Spinal cord (tissue), 10 donors: Measurements from ENCODE around the gene FEZ2. TPM values are rescaled to one million over a fixed set of nuclear protein-coding genes. Genes with fewer than 3 reads are reported as not detected.

Experiments
- DNase-seq, 6 donors: peaks; one replicate each; pipeline versions ENCODE4 v3.0.0 to v3.0.0-alpha.2; 2013 to 2015; ENCODE audit warnings: low spot score in 6 of 6, low read depth in 4 of 6
- H3K27ac ChIP-seq: one replicate; pipeline ENCODE4 v1.5.1; 2013; ENCODE audit warnings: low read depth, low read length, control low read depth
- H3K27me3 ChIP-seq: one replicate; pipeline ENCODE4 v1.6.1; 2013; ENCODE audit warnings: low read length; ENCODE audit not compliant: control insufficient read depth, insufficient read depth
- H3K36me3 ChIP-seq: one replicate; pipeline ENCODE4 v1.6.1; 2013; ENCODE audit warnings: low read length; ENCODE audit not compliant: control insufficient read depth, insufficient read depth
- H3K4me1 ChIP-seq: one replicate; pipeline ENCODE4 v1.6.1; 2013; ENCODE audit warnings: low read length; ENCODE audit not compliant: control insufficient read depth, insufficient read depth
- H3K4me3 ChIP-seq: one replicate; pipeline ENCODE4 v1.5.1; 2013; ENCODE audit warnings: low read depth, low read length, control low read depth
- H3K9me3 ChIP-seq: one replicate; pipeline ENCODE4 v1.6.1; 2013; ENCODE audit warnings: low read length; ENCODE audit not compliant: control insufficient read depth, insufficient read depth
- WGBS: methylation state at CpG from one replicate; pipeline ENCODE4 v1.1.5; 2013; ENCODE audit warnings: missing lambda C conversion rate; ENCODE audit not compliant: insufficient coverage; 5-methylcytosine and 5-hydroxymethylcytosine counted together
- polyA plus RNA-seq, 2 donors: library from polyadenylated mRNA; unstranded; fragments of 120-200 nt; gene quantifications; one replicate each; pipeline ENCODE4 v1.2.1, GENCODE V29; 2013; ENCODE audit not compliant: insufficient read length in 2 of 2
- total RNA-seq, 2 donors: library from RNA; depleted of rRNA in 1 of 2; stranded (reverse); fragments of 120-200 nt in 1 of 2; fragments of >200 nt in 1 of 2; gene quantifications; one replicate each; pipeline versions ENCODE4 v1.2.3 to v1.2.4, GENCODE V29; 2013 to 2014
- donor health status: healthy.

Gene FEZ2
- total and polyA plus RNA-seq, 4 donors = 79.6 to 133 (median 110) TPM

DNA sequence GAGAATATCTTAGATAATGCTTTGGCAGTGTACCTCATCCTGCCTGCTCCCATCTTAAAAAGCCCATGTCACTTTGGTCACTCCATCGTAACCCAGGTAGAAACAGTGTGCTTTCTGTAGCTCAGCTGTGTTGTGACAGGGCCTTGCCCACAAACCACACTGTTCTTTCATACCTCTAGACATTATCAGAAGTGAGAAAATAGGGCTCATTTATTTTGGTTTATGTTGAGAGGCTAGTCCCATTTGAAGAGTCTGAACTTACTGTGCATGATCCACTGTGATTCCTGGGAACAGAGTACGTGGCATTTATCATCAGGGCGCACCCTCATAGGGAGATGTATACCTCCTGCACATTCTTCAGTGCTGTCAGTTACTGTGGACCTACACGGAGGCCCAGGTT, 69.7 kb downstream of the FEZ2 start:
- H3K4me1 ChIP-seq = no peaks in the 10 kb centered on the region
- DNase-seq = no peak
- H3K9me3 ChIP-seq = no peaks in the 10 kb centered on the region
- H3K27me3 ChIP-seq = no peaks in the 10 kb centered on the region
- no peaks in the 10 kb centered on the region for H3K36me3 ChIP-seq
- 70% methylated on average over 2 of the region's 4 CpGs for WGBS
- no peak overlapping the region for H3K4me3 ChIP-seq
- H3K27ac ChIP-seq = no peak overlapping the region

DNA sequence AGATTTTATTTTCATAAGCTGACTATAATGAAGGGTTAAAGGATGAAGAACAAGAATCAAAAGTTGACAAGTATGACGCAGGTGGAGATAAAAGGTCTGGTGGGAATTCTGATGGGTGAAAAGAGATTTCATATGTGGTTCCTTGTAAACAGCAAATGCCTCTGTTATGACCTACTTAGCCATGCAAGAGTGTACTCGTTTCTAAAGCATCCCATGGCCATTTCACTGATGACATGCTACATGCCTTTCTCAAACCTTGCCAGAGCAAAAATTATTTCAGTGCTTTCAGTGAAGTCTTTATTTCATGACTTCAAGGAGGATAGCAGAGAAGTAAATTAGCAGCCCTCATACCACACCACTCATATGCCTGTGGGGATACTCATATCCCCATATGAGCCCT, 71.7 kb downstream of the FEZ2 start:
- no peaks in the 10 kb centered on the region for H3K27me3 ChIP-seq
- DNase-seq = no peak
- H3K4me3 ChIP-seq = no peak overlapping the region
- 50% methylated on average over 1 of the region's 2 CpGs for WGBS
- no peak overlapping the region for H3K27ac ChIP-seq
- H3K9me3 ChIP-seq = no peaks in the 10 kb centered on the region
- no peaks in the 10 kb centered on the region for H3K4me1 ChIP-seq
- H3K36me3 ChIP-seq = no peaks in the 10 kb centered on the region

DNA sequence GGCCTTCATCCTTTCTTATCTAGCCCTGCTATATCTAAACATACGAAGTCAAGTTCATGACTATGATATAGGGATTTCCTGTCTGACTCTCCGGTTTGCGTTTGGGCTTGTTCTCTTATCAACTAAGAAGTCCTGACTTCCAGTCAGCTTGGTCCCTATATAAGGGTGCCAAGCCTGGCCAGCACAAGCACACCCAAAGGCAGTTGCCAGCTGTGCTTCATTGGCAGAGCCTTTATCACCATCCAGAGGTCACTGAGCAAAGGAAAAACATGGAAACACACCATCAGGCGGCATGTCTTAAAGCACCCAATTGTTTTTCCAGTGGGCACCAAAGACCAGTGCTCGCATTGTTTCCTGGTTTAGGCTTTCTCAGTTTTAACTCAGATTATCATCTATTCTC, 72.7 kb downstream of the FEZ2 start:
- no peak for DNase-seq
- Histone ChIP-seq H3K9me3 (no peaks in the 10 kb centered on the region), H3K4me1 (no peaks in the 10 kb centered on the region), H3K27ac (no peak overlapping the region), H3K36me3 (no peaks in the 10 kb centered on the region), H3K27me3 (no peaks in the 10 kb centered on the region), H3K4me3 (no peak overlapping the region)
- WGBS = 91% methylated on average over 4 of the region's 5 CpGs

DNA sequence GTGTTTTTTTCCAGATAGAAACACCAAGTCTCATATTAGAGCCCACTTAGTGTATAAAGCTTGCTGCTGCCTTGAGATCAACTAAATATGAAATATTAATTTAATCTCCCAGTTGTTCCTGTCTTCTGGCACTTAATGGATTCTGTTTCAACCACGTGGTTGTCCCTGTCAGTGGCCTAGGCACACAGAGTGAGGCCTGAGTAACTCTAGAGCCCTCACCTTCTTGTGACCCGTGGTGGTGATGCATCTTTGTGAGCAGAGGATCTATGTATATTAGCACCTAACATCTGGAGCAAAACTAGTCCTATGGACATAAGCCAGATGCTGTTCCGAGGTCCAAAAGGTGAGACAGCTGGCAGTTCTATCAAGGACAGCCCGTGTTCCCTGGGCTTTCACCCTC, 74.8 kb downstream of the FEZ2 start:
- Histone ChIP-seq H3K36me3 (peaks cover 3% of the 10 kb centered on the region), H3K27ac (no peak overlapping the region), H3K4me3 (no peak overlapping the region), H3K4me1 (no peaks in the 10 kb centered on the region), H3K9me3 (no peaks in the 10 kb centered on the region), H3K27me3 (no peaks in the 10 kb centered on the region)
- no peak for DNase-seq
- 83% methylated on average over 3 of the region's 4 CpGs for WGBS

DNA sequence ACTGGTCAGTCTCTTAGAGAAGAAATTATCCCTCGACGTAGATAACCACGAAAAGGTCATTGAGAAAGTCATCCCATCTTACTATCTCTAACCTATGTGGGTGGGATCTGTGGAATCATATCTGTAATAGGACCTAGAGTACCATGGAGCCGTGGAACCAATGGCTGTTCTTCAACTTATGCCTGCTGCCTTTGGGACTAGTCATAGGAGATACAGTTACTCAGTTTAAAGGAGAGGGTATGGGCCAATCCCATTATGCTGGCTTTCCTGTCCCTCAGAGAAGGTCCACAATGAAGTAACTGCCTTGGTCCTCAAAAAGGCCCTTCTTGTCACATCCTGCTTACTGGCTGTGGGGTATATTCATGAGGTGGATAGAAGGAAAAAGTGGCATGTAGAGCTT, 77.5 kb downstream of the FEZ2 start:
- H3K4me1 ChIP-seq = no peaks in the 10 kb centered on the region
- no peak overlapping the region for H3K27ac ChIP-seq
- no peaks in the 10 kb centered on the region for H3K9me3 ChIP-seq
- no peaks in the 10 kb centered on the region for H3K27me3 ChIP-seq
- no peak for DNase-seq
- WGBS = no CpG with 5 or more reads among the region's 4 CpGs
- peaks cover 7% of the 10 kb centered on the region for H3K36me3 ChIP-seq
- no peak overlapping the region for H3K4me3 ChIP-seq

DNA sequence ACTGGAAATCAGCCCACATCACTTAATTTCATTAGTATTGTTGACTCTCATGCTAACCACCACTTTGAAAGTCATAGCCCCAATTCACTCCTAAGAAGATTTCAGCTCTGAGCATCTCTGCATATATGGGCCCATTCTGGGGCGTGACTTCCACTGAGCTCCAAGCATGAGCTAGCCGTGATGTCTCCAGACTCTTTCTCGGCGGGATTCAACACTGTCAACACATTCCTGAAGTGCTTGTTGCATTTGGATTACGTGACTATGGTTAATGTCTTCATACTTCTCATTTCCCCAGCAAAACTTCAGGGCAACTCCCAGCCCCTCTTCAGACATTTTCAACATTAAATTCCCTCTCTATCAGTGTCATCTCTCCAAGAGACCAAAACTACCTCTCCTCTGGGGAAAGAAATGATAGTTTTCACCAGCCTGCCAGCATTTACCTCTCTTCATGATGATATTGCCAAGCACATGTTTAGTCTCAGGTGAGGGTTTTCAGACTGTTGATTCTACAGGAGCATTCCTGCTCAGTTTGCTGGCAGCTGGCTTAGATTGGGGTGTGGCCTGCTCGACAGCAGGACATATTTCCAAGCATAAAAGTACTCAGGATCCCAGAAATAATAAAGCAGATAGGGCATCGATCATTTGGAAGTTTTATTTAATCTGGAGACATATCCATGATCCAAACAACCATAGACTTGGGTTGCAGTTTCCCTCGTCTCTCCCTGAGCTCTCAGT, 81.7 kb downstream of the FEZ2 start:
- Histone ChIP-seq H3K4me3 (no peak overlapping the region), H3K27me3 (no peaks in the 10 kb centered on the region), H3K9me3 (no peaks in the 10 kb centered on the region), H3K4me1 (no peaks in the 10 kb centered on the region), H3K27ac (no peak overlapping the region), H3K36me3 (peaks cover 14% of the 10 kb centered on the region)
- peak in 1 of 6 donors; percentile 17 for DNase-seq
- WGBS = 88% methylated on average over 5 of the region's 8 CpGs

DNA sequence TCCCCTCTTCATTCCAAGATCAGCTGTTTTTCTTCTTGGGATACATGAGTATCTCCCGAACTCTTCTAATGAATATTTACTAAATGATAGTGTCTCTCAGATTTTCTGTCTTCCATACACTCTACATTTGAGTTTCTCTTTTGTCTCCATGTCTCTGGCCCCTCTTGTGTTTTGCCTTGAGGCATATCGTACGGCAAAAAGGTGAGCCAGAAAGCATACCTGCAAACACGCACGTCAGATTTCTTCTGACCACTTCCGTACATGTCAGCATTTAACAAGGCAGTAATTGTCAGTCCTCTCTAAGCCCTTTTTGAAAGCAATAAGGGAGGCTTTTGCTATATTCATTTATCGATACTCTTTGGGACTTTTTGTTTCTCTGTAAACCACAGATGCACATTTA, 82.4 kb downstream of the FEZ2 start:
- Histone ChIP-seq H3K4me1 (no peaks in the 10 kb centered on the region), H3K4me3 (no peak overlapping the region), H3K27me3 (no peaks in the 10 kb centered on the region), H3K36me3 (peaks cover 14% of the 10 kb centered on the region), H3K27ac (no peak overlapping the region), H3K9me3 (no peaks in the 10 kb centered on the region)
- WGBS = 95% methylated on average over 4 of the region's 7 CpGs
- DNase-seq = no peak

DNA sequence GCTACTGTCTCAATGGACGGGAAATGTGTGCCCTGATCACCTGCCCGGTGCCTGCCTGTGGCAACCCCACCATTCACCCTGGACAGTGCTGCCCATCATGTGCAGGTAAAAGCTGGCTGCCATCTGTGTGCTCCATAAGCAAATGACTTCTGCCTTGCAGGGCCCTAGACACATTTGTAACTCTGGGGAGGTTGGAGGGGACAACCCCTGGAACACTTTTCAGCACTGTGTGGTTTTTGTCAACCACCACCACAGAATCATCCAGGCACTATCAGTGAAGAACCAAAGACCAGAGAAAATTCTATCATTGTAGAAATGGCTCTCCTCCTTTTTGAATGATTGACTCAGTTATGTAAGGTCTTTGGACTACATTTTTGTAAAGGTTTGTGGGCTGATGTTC, 84.3 kb downstream of the FEZ2 start:
- DNase-seq = no peak
- 100% methylated on average over 2 of the region's 2 CpGs for WGBS
- Histone ChIP-seq H3K36me3 (peaks cover 11% of the 10 kb centered on the region), H3K27me3 (no peaks in the 10 kb centered on the region), H3K9me3 (no peaks in the 10 kb centered on the region), H3K4me3 (no peak overlapping the region), H3K27ac (no peak overlapping the region), H3K4me1 (no peaks in the 10 kb centered on the region)

DNA sequence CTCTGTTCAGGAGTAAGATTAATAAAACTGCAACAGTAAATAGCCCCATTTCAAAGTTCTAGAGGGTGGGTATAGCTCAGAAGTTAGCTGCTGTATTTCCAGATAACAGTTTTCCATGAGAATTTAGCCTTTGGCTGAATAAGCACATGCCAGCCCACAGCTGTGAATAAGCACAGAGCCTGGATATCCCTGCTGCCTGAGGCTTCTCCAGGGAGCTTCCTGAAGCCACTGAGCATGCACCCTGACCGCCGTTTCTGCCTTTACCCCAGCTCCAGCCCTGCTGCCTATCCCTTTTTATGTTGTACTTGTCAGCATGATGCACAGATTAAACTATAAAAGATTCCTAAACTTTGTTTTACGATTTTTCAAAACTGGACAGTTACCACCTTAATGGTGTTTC, 85.3 kb downstream of the FEZ2 start:
- H3K9me3 ChIP-seq = no peaks in the 10 kb centered on the region
- H3K36me3 ChIP-seq = peaks cover 11% of the 10 kb centered on the region
- no peaks in the 10 kb centered on the region for H3K4me1 ChIP-seq
- WGBS = no CpG with 5 or more reads among the region's 3 CpGs
- no peak for DNase-seq
- H3K27ac ChIP-seq = no peak overlapping the region
- no peak overlapping the region for H3K4me3 ChIP-seq
- no peaks in the 10 kb centered on the region for H3K27me3 ChIP-seq

GRCh38 chr2:36511858-36512603, 85.9 kb downstream of the FEZ2 start:
- no peak overlapping the region for H3K27ac ChIP-seq
- H3K36me3 ChIP-seq = peaks cover 7% of the 10 kb centered on the region
- 94% methylated on average over 3 of the region's 9 CpGs for WGBS

More at GRCh38 chr2:36511858-36512603, 85.9 kb downstream of the FEZ2 start:
- Histone ChIP-seq H3K4me1 (no peaks in the 10 kb centered on the region), H3K27me3 (no peaks in the 10 kb centered on the region), H3K9me3 (no peaks in the 10 kb centered on the region), H3K4me3 (no peak overlapping the region)
- no peak for DNase-seq
